ENCODE results near the gene PEAR1.

The PEAR1 gene

DNA sequence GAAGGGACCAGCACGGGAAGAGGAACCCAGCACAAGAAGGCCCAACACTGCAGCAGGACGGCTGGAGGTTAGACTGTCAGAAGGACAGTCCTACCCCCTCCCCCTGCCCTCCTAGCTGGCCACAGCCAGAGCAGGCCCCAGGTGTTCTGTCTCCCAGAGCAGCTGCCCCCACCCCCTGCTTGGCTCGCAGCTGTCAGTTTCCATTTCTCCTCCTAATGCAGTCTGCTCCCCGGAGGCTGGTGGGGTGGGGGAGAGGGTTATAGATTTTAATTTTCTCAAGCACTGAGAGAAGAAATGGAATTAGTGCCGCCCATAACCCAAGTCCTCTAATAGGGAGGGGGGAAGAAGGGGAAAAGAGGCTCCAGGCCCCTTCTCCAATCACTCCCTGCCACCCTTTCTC is 13.0 kb upstream of the PEAR1 start:
- TF ChIP-seq POU2F2 (IDR thresholded peaks at IDR 0.05; ENCODE audit: low read depth, low read length) (no peak), PAX5 (IDR thresholded peaks at IDR 0.05; ENCODE audit: insufficient read depth, low read length, severe bottlenecking) (no peak), POLR2AphosphoS5 (IDR thresholded peaks at IDR 0.05; ENCODE audit: low read depth, low read length) (no peak), POLR2A (IDR thresholded peaks at IDR 0.05; ENCODE audit: low read depth, low read length) (no peak)
- DNase-seq (ENCODE audit: insufficient read length, low spot score): no peak
- no peak for FAIRE-seq

DNA sequence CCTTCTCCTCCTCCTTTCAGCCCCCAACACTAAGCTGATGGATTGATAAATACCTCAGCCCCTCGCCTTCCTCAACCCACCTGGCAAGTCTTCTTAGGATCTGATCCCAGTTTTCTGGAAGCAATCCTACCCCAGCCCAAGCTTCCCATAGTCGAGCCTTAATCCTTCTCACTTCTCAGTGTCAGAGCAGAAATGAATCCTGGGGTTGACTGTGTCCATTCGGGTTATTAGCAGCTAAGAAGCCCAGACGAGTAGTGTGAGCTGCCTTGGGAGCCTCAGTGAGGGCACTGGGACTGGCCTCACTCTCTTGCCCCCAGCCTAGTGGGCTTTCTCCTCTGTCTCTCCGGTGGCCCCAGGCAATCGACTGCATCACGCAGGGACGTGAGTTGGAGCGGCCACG is 12.4 kb upstream of the PEAR1 start:
- DNase-seq (ENCODE audit: insufficient read length, low spot score) (no peak), FAIRE-seq (no peak)
- TF ChIP-seq PAX5 (IDR thresholded peaks at IDR 0.05; ENCODE audit: insufficient read depth, low read length, severe bottlenecking) (no peak), POLR2A (IDR thresholded peaks at IDR 0.05; ENCODE audit: low read depth, low read length) (no peak), SPI1 (IDR thresholded peaks at IDR 0.05; ENCODE audit: low read depth, low read length) (no peak), POLR2AphosphoS5 (IDR thresholded peaks at IDR 0.05; ENCODE audit: low read depth, low read length) (no peak), TAF1 (IDR thresholded peaks at IDR 0.05; ENCODE audit: low read depth, low read length) (no peak), POU2F2 (IDR thresholded peaks at IDR 0.05; ENCODE audit: low read depth, low read length) (no peak)

DNA sequence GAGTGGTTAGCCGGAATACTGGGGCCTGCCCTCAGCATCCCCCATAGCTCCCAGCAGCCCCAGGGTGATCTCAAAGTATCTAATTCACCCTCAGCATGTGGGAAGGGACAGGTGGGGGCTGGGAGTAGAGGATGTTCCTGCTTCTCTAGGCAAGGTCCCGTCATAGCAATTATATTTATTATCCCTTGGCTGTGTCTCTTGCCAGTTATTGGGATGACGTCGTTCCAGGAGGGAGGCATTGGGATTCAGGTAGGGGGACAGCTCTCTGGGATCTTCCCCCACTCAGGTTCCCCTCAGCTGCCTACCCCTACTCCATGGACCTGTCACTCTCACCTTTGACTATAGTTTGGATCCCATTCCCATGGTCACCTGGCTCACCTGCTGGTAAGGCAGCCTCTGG is 11.9 kb upstream of the PEAR1 start:
- DNase-seq (ENCODE audit: insufficient read length, low spot score): no peak
- no peak for FAIRE-seq
- no peak for TF ChIP-seq SPI1 (IDR thresholded peaks at IDR 0.05; ENCODE audit: low read depth, low read length)
- TF ChIP-seq TAF1 (IDR thresholded peaks at IDR 0.05; ENCODE audit: low read depth, low read length): no peak
- TF ChIP-seq POLR2A (IDR thresholded peaks at IDR 0.05; ENCODE audit: low read depth, low read length): no peak
- TF ChIP-seq POLR2AphosphoS5 (IDR thresholded peaks at IDR 0.05; ENCODE audit: low read depth, low read length): no peak
- TF ChIP-seq POU2F2 (IDR thresholded peaks at IDR 0.05; ENCODE audit: low read depth, low read length): no peak
- TF ChIP-seq PAX5 (IDR thresholded peaks at IDR 0.05; ENCODE audit: insufficient read depth, low read length, severe bottlenecking): no peak

DNA sequence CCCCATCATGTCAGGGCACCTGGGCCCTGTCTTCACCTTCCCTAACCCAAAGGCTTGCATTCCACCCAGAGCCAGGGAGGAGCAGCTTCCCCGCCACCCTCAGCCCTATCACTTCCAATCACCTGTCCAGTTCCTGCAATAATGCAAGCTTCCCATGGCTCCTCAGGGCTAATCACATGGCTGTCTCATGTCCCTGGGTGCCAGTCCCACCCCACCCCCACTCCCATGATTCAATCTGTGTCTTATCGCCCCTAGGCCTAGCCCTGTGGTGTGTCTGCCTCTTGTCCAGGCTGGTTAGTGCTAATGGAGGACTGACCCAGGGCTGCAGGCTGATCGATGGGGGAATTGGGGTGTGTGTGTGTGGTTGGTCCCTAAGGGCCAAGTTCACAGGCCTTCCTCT is 11.0 kb upstream of the PEAR1 start:
- TF ChIP-seq TAF1 (IDR thresholded peaks at IDR 0.05; ENCODE audit: low read depth, low read length) (no peak), POLR2AphosphoS5 (IDR thresholded peaks at IDR 0.05; ENCODE audit: low read depth, low read length) (no peak), POU2F2 (IDR thresholded peaks at IDR 0.05; ENCODE audit: low read depth, low read length) (no peak), SPI1 (IDR thresholded peaks at IDR 0.05; ENCODE audit: low read depth, low read length) (no peak)
- DNase-seq (ENCODE audit: insufficient read length, low spot score) (no peak), FAIRE-seq (no peak)

DNA sequence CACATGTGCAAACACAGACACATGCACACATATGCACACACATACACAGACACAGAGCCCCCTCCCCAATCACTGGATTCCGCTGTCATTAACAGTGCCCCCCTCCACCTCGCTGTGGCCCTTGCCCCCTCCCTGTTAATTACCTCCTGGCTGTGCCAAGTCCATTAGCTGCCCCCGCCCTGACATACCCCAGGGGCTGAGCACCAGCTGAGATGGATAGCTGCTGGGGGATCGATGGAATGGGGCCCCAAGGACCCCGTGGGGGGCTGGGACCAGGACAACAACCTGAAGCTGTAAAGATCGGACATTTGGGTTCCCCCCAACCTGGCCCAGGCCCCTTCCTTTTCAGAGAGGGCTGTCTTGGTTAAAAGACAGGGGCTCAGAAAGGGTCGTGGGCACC is 9.6 kb upstream of the PEAR1 start:
- DNase-seq (ENCODE audit: insufficient read length, low spot score) (no peak), FAIRE-seq (no peak)
- TF ChIP-seq POLR2AphosphoS5 (IDR thresholded peaks at IDR 0.05; ENCODE audit: low read depth, low read length) (no peak), POLR2A (IDR thresholded peaks at IDR 0.05; ENCODE audit: low read depth, low read length) (no peak), TAF1 (IDR thresholded peaks at IDR 0.05; ENCODE audit: low read depth, low read length) (no peak), PAX5 (IDR thresholded peaks at IDR 0.05; ENCODE audit: insufficient read depth, low read length, severe bottlenecking) (no peak), POU2F2 (IDR thresholded peaks at IDR 0.05; ENCODE audit: low read depth, low read length) (no peak), SPI1 (IDR thresholded peaks at IDR 0.05; ENCODE audit: low read depth, low read length) (no peak)

DNA sequence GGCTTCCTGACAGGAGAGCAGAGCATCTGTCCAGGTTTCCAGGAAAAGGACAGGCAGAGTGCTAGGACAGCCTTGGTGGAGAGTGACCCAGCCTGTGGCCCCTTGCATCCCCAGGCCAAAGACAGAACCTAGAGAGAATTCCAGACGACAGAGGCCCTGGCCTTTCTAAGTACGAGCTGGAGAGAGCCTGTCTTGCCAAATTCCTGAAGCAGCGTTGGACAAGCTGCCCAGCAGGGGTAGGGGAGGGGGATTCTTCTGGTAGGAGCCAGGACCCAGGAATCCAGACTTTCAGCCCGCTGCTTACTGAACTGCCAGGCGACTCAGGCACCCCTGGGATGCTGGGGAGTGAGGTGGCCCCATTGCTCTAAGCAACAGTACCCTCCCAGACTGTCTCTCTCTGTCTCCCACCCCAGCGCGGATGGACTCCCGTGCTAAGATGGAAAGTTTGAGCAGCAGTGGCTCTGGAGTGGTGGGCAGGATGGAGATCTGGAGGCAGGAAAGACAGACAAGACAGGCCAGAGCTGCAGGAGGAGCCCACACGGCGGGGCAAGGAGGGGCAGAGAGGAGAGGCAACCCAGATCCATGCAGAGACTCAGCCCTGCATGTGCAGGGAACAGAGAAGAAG is 8.8 kb upstream of the PEAR1 start:
- DNase-seq (ENCODE audit: insufficient read length, low spot score): no peak
- TF ChIP-seq SPI1 (IDR thresholded peaks at IDR 0.05; ENCODE audit: low read depth, low read length) (no peak), POLR2A (IDR thresholded peaks at IDR 0.05; ENCODE audit: low read depth, low read length) (no peak), TAF1 (IDR thresholded peaks at IDR 0.05; ENCODE audit: low read depth, low read length) (no peak), POU2F2 (IDR thresholded peaks at IDR 0.05; ENCODE audit: low read depth, low read length) (no peak), PAX5 (IDR thresholded peaks at IDR 0.05; ENCODE audit: insufficient read depth, low read length, severe bottlenecking) (no peak)
- FAIRE-seq: no peak

DNA sequence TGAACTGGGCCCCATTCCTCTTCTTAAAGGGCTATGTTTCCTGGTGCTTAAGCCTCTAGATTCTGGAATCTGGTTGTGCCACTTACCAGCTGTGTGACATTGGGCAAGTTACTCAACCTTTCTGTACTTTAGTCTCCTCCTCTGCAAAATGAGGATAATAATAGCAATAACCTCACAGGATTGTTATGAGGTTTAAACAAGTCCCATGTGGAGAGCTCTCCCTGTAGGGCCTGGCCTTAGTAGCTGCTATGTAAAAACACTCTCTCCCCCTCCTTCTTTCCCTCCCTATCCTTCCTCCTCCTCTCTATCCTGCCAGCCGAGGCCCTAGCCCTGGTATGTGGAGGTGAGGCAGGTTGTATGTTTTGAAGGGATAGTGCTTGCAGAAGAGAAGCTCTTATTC is 8.2 kb upstream of the PEAR1 start:
- FAIRE-seq (no peak), DNase-seq (ENCODE audit: insufficient read length, low spot score) (no peak)
- TF ChIP-seq POU2F2 (IDR thresholded peaks at IDR 0.05; ENCODE audit: low read depth, low read length) (no peak), SPI1 (IDR thresholded peaks at IDR 0.05; ENCODE audit: low read depth, low read length) (no peak)

DNA sequence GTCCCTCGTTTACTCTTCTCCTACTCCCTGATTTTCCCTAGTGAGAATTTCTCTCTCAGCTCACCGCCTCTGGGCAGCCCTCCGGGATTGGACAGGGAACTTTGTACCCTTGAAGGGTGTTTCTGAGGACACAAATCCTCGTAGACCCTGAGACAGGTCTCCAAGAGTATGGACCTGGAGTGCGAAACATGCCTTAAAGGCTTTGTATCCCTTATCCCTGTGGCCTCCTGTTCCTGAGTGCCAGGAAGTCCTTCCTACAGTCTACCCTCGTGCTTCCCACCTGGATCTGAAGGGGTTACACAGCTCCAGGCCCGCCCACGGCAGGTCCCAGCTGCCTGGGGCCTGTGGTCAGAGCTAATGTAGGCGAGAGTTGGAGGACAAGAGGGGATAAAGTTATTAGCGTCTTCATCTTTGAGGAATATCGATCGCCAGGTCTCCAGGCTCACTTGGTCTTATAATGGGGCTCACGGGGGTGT is 7.6 kb upstream of the PEAR1 start:
- DNase-seq (ENCODE audit: insufficient read length, low spot score) (no peak), FAIRE-seq (no peak)
- no peak for TF ChIP-seq POLR2A (IDR thresholded peaks at IDR 0.05; ENCODE audit: low read depth, low read length)
- TF ChIP-seq POU2F2 (IDR thresholded peaks at IDR 0.05; ENCODE audit: low read depth, low read length): no peak
- TF ChIP-seq POLR2AphosphoS5 (IDR thresholded peaks at IDR 0.05; ENCODE audit: low read depth, low read length): no peak
- TF ChIP-seq TAF1 (IDR thresholded peaks at IDR 0.05; ENCODE audit: low read depth, low read length): no peak
- TF ChIP-seq SPI1 (IDR thresholded peaks at IDR 0.05; ENCODE audit: low read depth, low read length): no peak
- no peak for TF ChIP-seq PAX5 (IDR thresholded peaks at IDR 0.05; ENCODE audit: insufficient read depth, low read length, severe bottlenecking)

DNA sequence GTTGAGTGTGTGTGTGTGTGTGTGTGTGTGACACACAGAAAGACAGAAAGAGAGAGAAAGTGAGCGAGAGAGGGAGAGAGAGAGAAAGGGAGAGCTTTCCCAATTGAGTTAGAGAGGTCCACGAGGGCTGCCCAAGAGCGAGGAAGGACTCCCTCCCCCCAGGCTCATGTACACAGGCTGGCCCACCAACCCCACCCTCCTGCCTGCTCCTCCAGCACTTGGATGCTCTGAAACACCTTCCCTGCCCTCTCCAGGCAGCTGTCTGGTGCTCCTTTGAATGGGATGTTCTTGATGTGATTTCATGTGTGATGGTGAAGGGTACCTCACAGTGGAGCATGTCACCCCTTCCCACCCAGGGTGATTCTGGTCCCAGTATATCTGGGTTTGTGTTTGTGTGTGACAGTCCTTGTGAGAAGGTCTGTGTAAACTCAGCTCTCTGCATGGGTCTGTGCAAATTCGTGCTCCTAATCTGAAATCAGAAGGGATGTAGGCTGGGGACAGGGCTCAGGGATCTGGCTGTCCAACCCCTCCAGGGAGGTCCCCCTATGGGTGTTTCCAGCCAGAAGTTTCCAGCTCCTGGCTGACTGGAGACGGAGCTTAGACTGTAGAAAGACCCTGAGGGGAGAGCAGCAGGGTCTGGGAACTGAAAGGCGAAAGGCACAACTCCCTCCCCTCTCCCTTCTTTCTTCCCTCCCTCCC is 6.8 kb upstream of the PEAR1 start:
- no peak for FAIRE-seq
- TF ChIP-seq POU2F2 (IDR thresholded peaks at IDR 0.05; ENCODE audit: low read depth, low read length) (no peak), POLR2A (IDR thresholded peaks at IDR 0.05; ENCODE audit: low read depth, low read length) (no peak)
- DNase-seq (ENCODE audit: insufficient read length, low spot score): no peak

DNA sequence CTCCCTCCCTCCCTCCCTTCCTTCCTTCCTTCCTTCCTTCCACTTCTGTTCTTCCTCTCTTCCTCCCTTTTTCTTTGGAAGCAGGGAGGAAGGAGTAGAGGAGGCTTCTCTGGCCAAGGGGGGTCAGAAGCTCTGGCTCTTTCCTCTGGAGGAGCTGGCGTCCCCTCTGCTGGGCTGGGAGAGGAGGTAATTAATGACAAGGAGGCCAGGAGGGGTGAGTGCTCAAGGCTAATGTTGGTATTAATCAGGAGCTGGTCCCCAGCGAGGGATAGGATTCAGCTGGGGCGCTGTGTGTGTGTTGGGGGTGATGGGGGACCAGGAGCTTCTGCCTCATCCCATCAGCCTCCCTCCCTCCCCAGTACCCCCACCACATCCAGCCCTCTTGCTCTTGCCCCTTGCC is 6.2 kb upstream of the PEAR1 start:
- DNase-seq (ENCODE audit: insufficient read length, low spot score) (no peak), FAIRE-seq (no peak)
- no peak for TF ChIP-seq TAF1 (IDR thresholded peaks at IDR 0.05; ENCODE audit: low read depth, low read length)
- no peak for TF ChIP-seq SPI1 (IDR thresholded peaks at IDR 0.05; ENCODE audit: low read depth, low read length)
- TF ChIP-seq PAX5 (IDR thresholded peaks at IDR 0.05; ENCODE audit: insufficient read depth, low read length, severe bottlenecking): no peak
- TF ChIP-seq POLR2AphosphoS5 (IDR thresholded peaks at IDR 0.05; ENCODE audit: low read depth, low read length): no peak
- no peak for TF ChIP-seq POLR2A (IDR thresholded peaks at IDR 0.05; ENCODE audit: low read depth, low read length)
- no peak for TF ChIP-seq POU2F2 (IDR thresholded peaks at IDR 0.05; ENCODE audit: low read depth, low read length)
